Esophagus muscularis mucosa (tissue), 4 donors: ENCODE data around the gene TACC2. TPM values are rescaled to one million over a fixed set of nuclear protein-coding genes. Genes with fewer than 3 reads are reported as not detected.

Experiments
- DNase-seq: peaks from one replicate; pipeline ENCODE4 v3.0.0-alpha.2; 2017; ENCODE audit errors: extremely low spot score
- H3K27ac ChIP-seq, 4 donors: fragments of 200-600 bp; sonication (generic); replicated peaks in 1 of 4; 1 replicate in 3 of 4; 2 replicates in 1 of 4; pipeline ENCODE4 v1.5.1; 2016 to 2019; ENCODE audit warnings: mild to moderate bottlenecking in 1 of 4
- H3K27me3 ChIP-seq, 4 donors: fragments of 200-600 bp; sonication (generic); one replicate each; pipeline versions ENCODE4 v1.5.1 to v1.6.0; 2016 to 2019
- H3K36me3 ChIP-seq, 4 donors: fragments of 200-600 bp; sonication (generic); one replicate each; pipeline ENCODE4 v1.5.1; 2016 to 2019
- H3K4me1 ChIP-seq, 4 donors: fragments of 200-600 bp; sonication (generic); one replicate each; pipeline ENCODE4 v1.5.1; 2016 to 2019
- H3K4me3 ChIP-seq, 4 donors: fragments of 200-600 bp; sonication (generic); 1 replicate in 2 of 4; 2 replicates in 2 of 4; pipeline ENCODE4 v1.5.1; 2016 to 2019; ENCODE audit warnings: mild to moderate bottlenecking in 4 of 4, moderate library complexity in 1 of 4
- H3K9me3 ChIP-seq, 4 donors: fragments of 200-600 bp; sonication (generic); 1 replicate in 3 of 4; 2 replicates in 1 of 4; pipeline ENCODE4 v1.5.1; 2016 to 2019
- EP300 ChIP-seq: sonication (generic); formaldehyde crosslinking; IDR thresholded peaks from one replicate; pipeline ENCODE4 v1.6.1; 2017; ENCODE audit warnings: antibody characterized with exemption
- POLR2A ChIP-seq: fragments of 450-650 bp; IDR thresholded peaks from one replicate; pipeline ENCODE4 v1.6.1; 2017; ENCODE audit warnings: antibody characterized with exemption, moderate library complexity, mild to moderate bottlenecking, low read depth
- POLR2AphosphoS5 ChIP-seq, 2 donors: sonication (generic); formaldehyde crosslinking; IDR thresholded peaks; one replicate each; pipeline ENCODE4 v1.6.1; 2017; ENCODE audit warnings: antibody characterized with exemption in 2 of 2
- WGBS: methylation state at CpG from one replicate; pipeline ENCODE4 v1.1.5; 2018; 5-methylcytosine and 5-hydroxymethylcytosine counted together
- intact Hi-C: fragments of 100-400 bp; cut with DNase I; formaldehyde crosslinking; loops from one replicate; pipeline ENCODE4 v1.15.1; 2023
- total RNA-seq, 4 donors: library from RNA; depleted of rRNA; stranded (reverse); fragments of >200 nt; gene quantifications; one replicate each; pipeline versions ENCODE4 v1.1.0 to v1.2.1, GENCODE V29; 2016
- TF ChIP-seq, protein P1 (sequence below), 3 experiments: fragments of 200-600 bp in 2 of 3; fragments of 450-650 bp in 1 of 3; sonication (generic) in 2 of 3; IDR thresholded peaks; one replicate each; pipeline ENCODE4 v1.5.1; 2017 to 2019; ENCODE audit warnings: antibody characterized with exemption in 3 of 3, mild to moderate bottlenecking in 2 of 3, moderate library complexity in 1 of 3

The TACC2 gene
- total RNA-seq, 4 donors from 2014 or later, result 53.7 to 99.4 (median 75.6) TPM

DNA sequence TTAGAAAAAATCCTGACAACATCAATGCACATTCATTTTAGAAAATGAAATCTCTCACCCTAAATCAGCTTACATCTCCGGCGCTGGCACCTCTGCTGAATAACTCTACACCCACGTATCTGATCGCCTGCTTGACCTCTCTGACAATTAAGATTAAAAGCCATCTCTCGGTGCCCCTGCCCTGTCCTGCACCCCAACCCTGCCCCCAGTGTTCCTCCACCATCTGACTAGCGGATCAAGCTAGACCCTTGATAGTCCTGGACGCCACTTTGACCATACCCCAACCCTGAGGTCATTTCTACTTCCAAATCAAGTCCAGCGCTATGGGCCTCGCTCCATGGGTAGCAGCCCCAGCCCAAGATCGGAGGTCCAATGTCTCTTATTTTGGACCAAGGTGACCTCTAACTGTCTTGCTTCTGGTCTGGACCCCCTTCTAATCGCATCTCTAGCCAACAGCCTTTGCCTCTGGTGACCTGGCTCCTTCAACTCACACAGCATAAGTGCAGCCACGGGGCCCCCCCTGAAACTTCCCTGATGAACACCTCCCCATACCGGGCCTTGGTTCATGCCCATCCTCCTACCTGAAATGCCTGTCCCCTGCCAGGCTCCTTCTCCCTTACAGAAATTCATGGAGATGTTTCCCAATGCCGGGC, 310.6 kb downstream of the TACC2 start:
- no peaks in the 10 kb centered on the region for H3K9me3 ChIP-seq
- TF ChIP-seq POLR2AphosphoS5 (IDR thresholded peaks at IDR 0.05) (no peak), POLR2A (no peak), EP300 (no peak)
- TF ChIP-seq, protein P1, sequence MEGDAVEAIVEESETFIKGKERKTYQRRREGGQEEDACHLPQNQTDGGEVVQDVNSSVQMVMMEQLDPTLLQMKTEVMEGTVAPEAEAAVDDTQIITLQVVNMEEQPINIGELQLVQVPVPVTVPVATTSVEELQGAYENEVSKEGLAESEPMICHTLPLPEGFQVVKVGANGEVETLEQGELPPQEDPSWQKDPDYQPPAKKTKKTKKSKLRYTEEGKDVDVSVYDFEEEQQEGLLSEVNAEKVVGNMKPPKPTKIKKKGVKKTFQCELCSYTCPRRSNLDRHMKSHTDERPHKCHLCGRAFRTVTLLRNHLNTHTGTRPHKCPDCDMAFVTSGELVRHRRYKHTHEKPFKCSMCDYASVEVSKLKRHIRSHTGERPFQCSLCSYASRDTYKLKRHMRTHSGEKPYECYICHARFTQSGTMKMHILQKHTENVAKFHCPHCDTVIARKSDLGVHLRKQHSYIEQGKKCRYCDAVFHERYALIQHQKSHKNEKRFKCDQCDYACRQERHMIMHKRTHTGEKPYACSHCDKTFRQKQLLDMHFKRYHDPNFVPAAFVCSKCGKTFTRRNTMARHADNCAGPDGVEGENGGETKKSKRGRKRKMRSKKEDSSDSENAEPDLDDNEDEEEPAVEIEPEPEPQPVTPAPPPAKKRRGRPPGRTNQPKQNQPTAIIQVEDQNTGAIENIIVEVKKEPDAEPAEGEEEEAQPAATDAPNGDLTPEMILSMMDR (IDR thresholded peaks at IDR 0.05), result no peak
- H3K27me3 ChIP-seq, result no peaks in the 10 kb centered on the region
- no peak overlapping the region for H3K4me3 ChIP-seq
- DNase-seq, result peak; percentile 91
- intact Hi-C loops, result loop anchor here (2.0 kb wide), 2 partner anchors 43 to 265 kb away; no protein-coding TSS in a partner anchor
- no peaks in the 10 kb centered on the region for H3K36me3 ChIP-seq
- WGBS, result 89% methylated on average over 14 of the region's 14 CpGs
- peaks cover 0 to 27% (median 26%) of the 10 kb centered on the region in 4 donors for H3K4me1 ChIP-seq
- peak overlapping the region in 1 of 4 donors; percentile 34 for H3K27ac ChIP-seq

DNA sequence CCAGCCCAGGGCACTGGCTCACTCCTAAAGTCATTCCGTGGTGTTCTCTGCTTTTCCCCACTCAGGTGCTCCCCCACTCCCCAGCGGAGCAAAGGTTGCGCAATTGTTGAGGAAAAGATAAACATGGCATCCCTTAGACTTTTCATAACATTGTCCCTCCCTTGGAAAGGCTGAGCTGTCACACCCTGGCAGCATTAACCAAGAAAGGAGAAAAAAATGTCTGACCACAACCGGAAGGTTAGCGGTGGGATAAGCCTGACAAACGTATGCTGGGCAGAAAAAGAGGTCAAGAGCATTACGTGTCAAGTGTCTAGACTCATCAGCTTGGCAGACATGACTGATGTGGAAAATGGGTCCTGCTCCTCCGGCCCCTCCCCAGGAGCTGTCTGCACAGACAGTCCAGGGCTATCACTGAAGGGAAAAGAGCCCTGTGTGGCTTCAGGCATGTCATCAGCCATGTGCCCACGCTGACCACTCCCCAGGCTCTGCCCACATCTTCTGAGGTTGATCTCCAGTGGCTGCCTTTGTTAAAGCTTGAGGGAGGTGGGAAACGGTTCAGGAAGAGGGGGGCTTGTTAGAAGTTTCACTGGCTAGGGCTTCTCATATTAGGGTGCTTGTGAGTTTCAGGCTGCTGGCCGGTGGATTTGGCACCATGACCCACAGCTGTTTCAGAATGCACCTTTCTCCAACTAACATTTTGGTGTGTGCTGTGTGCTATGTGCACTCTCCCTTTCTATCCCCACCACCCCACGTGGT, 312.3 kb downstream of the TACC2 start:
- peak; percentile 92 for DNase-seq
- TF ChIP-seq POLR2AphosphoS5 (IDR thresholded peaks at IDR 0.05) (peak; percentile 72 to 76), EP300 (no peak)
- H3K4me3 ChIP-seq, result no peak overlapping the region
- H3K36me3 ChIP-seq, result no peaks in the 10 kb centered on the region
- H3K4me1 ChIP-seq, result peaks cover 0 to 27% (median 26%) of the 10 kb centered on the region in 4 donors
- H3K9me3 ChIP-seq, result no peaks in the 10 kb centered on the region
- H3K27me3 ChIP-seq, result no peaks in the 10 kb centered on the region
- H3K27ac ChIP-seq, result peak overlapping the region; percentile 59 to 72 (median 62)
- intact Hi-C loops, result no loop called here
- 54% methylated on average over 12 of the region's 12 CpGs for WGBS

DNA sequence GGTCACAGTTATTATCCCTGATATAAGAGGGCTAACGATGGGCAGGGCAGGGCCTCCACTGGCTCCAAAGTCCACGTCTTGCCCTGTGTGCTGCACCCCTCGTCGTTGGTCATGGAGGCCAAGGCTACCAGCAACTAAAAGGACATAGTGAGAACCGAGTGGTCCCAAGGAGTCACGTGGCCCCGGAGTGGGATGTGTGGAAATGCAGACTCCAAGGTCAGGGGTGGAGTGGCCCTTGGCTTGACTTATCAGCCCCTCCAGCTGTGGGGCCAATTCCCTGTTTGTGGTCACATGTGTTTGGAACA, 312.8 kb downstream of the TACC2 start:
- WGBS, result 91% methylated on average over 7 of the region's 7 CpGs
- peak; percentile 84 for DNase-seq

DNA sequence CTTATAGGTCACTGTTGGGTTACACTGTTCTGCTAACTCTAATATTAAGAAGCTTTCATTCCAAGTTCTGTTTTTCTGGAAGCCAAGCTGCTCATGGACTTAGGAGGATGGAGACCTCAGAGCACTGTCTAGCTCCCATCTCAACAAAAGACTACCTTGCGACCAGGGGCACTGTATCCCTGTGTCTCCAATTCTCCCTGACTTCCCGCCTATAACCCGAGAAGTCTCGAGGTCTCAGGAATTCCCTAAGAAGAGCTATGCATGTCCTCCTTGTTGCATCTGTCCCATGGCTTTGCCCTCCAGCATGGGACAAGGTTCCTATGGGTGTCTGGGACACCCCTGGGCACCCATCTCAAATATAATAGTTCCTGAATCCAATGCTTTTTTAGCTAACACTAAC, 313.4 kb downstream of the TACC2 start:
- H3K27me3 ChIP-seq, result no peaks in the 10 kb centered on the region
- peak; percentile 87 for DNase-seq
- TF ChIP-seq, protein P1 (IDR thresholded peaks at IDR 0.05), result no peak
- TF ChIP-seq POLR2A (no peak), EP300 (no peak), POLR2AphosphoS5 (IDR thresholded peaks at IDR 0.05) (no peak)
- no peaks in the 10 kb centered on the region for H3K9me3 ChIP-seq
- no peak overlapping the region for H3K4me3 ChIP-seq
- peaks cover 5 to 34% (median 30%) of the 10 kb centered on the region in 4 donors for H3K4me1 ChIP-seq
- intact Hi-C loops, result no loop called here
- no peaks in the 10 kb centered on the region for H3K36me3 ChIP-seq
- WGBS, result 98% methylated on average over 4 of the region's 4 CpGs
- no peak overlapping the region for H3K27ac ChIP-seq

More for the DNA sequence above, 312.8 kb downstream of the TACC2 start:
- no peaks in the 10 kb centered on the region for H3K27me3 ChIP-seq
- no peak for TF ChIP-seq POLR2AphosphoS5 (IDR thresholded peaks at IDR 0.05)
- no peak for TF ChIP-seq POLR2A
- TF ChIP-seq, protein P1 (IDR thresholded peaks at IDR 0.05), result no peak
- no peak for TF ChIP-seq EP300
- intact Hi-C loops, result no loop called here
- no peak overlapping the region for H3K4me3 ChIP-seq
- H3K27ac ChIP-seq, result peak overlapping the region in 3 of 4 donors; percentile 60 to 72 (median 65)
- H3K9me3 ChIP-seq, result no peaks in the 10 kb centered on the region
- peaks cover 0 to 28% (median 26%) of the 10 kb centered on the region in 4 donors for H3K4me1 ChIP-seq
- H3K36me3 ChIP-seq, result no peaks in the 10 kb centered on the region

DNA sequence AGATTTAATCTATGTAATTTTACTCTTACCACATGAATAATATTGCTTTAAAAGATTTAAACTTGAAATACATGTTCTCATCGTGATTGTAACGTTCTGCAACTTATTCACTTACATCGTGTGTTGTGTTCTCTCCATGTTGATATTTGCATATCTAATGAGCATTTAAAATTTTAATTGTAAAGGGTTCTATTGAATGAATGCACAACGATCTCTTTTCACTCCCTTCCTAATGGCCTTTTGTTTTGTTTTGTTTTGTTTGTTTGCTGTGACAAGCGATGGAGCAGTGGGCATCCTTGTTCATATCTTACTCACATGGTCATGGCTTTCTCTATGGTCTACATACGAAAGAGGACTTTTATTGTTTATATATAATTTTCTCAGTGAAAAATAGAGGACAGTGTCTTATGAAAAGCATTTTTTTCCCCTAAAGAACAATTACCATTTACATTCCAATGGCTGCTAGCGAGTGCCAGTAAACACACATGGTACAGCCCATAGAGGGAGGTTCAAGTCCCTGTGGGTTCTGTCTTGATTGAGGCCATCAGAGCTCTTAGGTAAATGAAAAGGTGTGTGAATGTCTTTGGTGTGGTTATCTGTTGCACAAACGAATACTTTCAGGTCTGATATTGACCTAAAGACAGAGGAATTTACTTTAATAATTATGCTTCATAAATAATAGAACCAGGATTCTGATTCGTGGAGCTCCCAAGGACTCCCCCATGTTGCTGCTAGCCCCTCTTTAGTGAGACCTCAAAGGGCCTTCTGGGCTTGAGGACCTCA, 314.5 kb downstream of the TACC2 start:
- Histone ChIP-seq H3K27me3 (no peaks in the 10 kb centered on the region), H3K27ac (no peak overlapping the region), H3K4me3 (no peak overlapping the region), H3K4me1 (peaks cover 10 to 42% (median 39%) of the 10 kb centered on the region in 4 donors), H3K9me3 (no peaks in the 10 kb centered on the region), H3K36me3 (no peaks in the 10 kb centered on the region)
- no peak for TF ChIP-seq POLR2AphosphoS5 (IDR thresholded peaks at IDR 0.05)
- TF ChIP-seq POLR2A, result no peak
- TF ChIP-seq, protein P1 (IDR thresholded peaks at IDR 0.05), result no peak
- WGBS, result 84% methylated on average over 9 of the region's 9 CpGs
- intact Hi-C loops, result no loop called here
- DNase-seq, result no peak
